Endothelial cell of umbilical vein (primary cell): Measurements from ENCODE around the gene IL4R. TPM values are rescaled to one million over a fixed set of nuclear protein-coding genes. Genes with fewer than 3 reads are reported as not detected.

Source experiments
- BruUV-seq: library from RNA; stranded (reverse); fragments of 400-500 nt; replicated peaks from 2 replicates; lab custom pipeline; 2021; lab: Mats Ljungman, UMichigan
- CTCF ChIA-PET: fragments of 300-600, 350-600 bp; sonication (Branson Sonifier 250); formaldehyde crosslinking; loops from one replicate; lab custom pipeline; 2021; ENCODE audit warnings: antibody characterized with exemption, inconsistent platforms; lab: Charles Lee
- POLR2A ChIA-PET: fragments of 300-600, 350-600 bp; sonication (Branson Sonifier 250); formaldehyde crosslinking; loops from one replicate; lab custom pipeline; 2021; ENCODE audit warnings: antibody characterized with exemption, inconsistent platforms; lab: Charles Lee
- DNase-seq: peaks from one replicate; pipeline ENCODE4 v3.0.0-alpha.2; 2011; ENCODE audit warnings: low read depth, low spot score
- FAIRE-seq: peaks from 2 replicates; lab custom pipeline; 2011; peaks lifted over from hg19 to GRCh38; lab: Jason Lieb, UNC
- H2AFZ ChIP-seq: 2 replicates; pipeline ENCODE4 v1.6.0; 2012; ENCODE audit warnings: low read depth, low read length, control low read depth, inconsistent platforms
- H3K27ac ChIP-seq: 2 replicates; pipeline ENCODE4 v1.5.1; 2011; ENCODE audit warnings: low read depth, mild to moderate bottlenecking, control low read depth, low read length, moderate library complexity; ENCODE audit not compliant: insufficient read depth
- H3K27me3 ChIP-seq, 2 experiments: 2 replicates each; pipeline versions ENCODE4 v1.6.0 to v1.6.1; 2011; ENCODE audit warnings: low read length in 2 of 2, mixed read lengths in 1 of 2; ENCODE audit not compliant: control insufficient read depth in 2 of 2, insufficient read depth in 2 of 2
- H3K36me3 ChIP-seq, 2 experiments: 2 replicates in 1 of 2; 3 replicates in 1 of 2; pipeline ENCODE4 v1.5.1; 2011; ENCODE audit warnings: low read length in 2 of 2, mild to moderate bottlenecking in 1 of 2, moderate library complexity in 1 of 2; ENCODE audit not compliant: control insufficient read depth in 2 of 2, insufficient read depth in 2 of 2; ENCODE audit errors: extremely low read depth in 1 of 2
- H3K4me1 ChIP-seq: 3 replicates; pipeline ENCODE4 v1.5.1; 2011; ENCODE audit warnings: mild to moderate bottlenecking, low read length; ENCODE audit not compliant: control insufficient read depth, insufficient read depth; ENCODE audit errors: extremely low read depth
- H3K4me2 ChIP-seq: 2 replicates; pipeline ENCODE4 v1.6.1; 2011; ENCODE audit warnings: low read length, control low read depth, mixed read lengths; ENCODE audit not compliant: insufficient read depth
- H3K4me3 ChIP-seq, 3 experiments: fragments of 200-600 bp in 1 of 3; sonication (generic), shearing (Covaris generic) in 1 of 3; replicated peaks in 1 of 3; 2 replicates each; pipeline ENCODE4 v1.5.1; 2011 to 2016; ENCODE audit warnings: control low read depth in 3 of 3, low read length in 3 of 3, mild to moderate bottlenecking in 2 of 3, inconsistent platforms in 1 of 3, low read depth in 1 of 3, moderate library complexity in 1 of 3; ENCODE audit not compliant: insufficient read depth in 1 of 3
- H3K79me2 ChIP-seq: 2 replicates; pipeline ENCODE4 v1.6.0; 2012; ENCODE audit warnings: low read length, inconsistent platforms; ENCODE audit not compliant: control insufficient read depth, insufficient read depth
- H3K9ac ChIP-seq: replicated peaks from 2 replicates; pipeline ENCODE3; 2011; ENCODE audit warnings: low read length, control low read depth; ENCODE audit not compliant: insufficient read depth; ENCODE audit errors: extremely low read depth
- H3K9me1 ChIP-seq: replicated peaks from 3 replicates; pipeline ENCODE4 v1.6.0; 2011; ENCODE audit warnings: mild to moderate bottlenecking, low read length; ENCODE audit not compliant: control insufficient read depth, insufficient read depth; ENCODE audit errors: extremely low read depth
- H3K9me3 ChIP-seq: replicated peaks from 2 replicates; pipeline ENCODE4 v1.5.1; 2012; ENCODE audit warnings: low read length, inconsistent platforms; ENCODE audit not compliant: control insufficient read depth, insufficient read depth
- H4K20me1 ChIP-seq: replicated peaks from 2 replicates; pipeline ENCODE3; 2011; ENCODE audit warnings: mild to moderate bottlenecking, low read length; ENCODE audit not compliant: control insufficient read depth, insufficient read depth; ENCODE audit errors: extremely low read depth
- EZH2 ChIP-seq: IDR thresholded peaks from 2 replicates; pipeline ENCODE4 v1.6.1; 2012; ENCODE audit warnings: borderline replicate concordance, low read depth, mild to moderate bottlenecking, moderate library complexity, low read length, inconsistent platforms; ENCODE audit not compliant: severe bottlenecking
- FOS ChIP-seq: IDR thresholded peaks from 2 replicates; pipeline ENCODE4 v1.6.1; 2011; ENCODE audit warnings: mild to moderate bottlenecking, low read length, moderate library complexity, borderline replicate concordance; ENCODE audit not compliant: insufficient read depth
- JUN ChIP-seq: IDR thresholded peaks from 2 replicates; pipeline ENCODE4 v1.6.1; 2011; ENCODE audit warnings: borderline replicate concordance, low read depth; ENCODE audit not compliant: insufficient read length, insufficient read depth
- MYC ChIP-seq: IDR thresholded peaks from one replicate; pipeline ENCODE4 v1.6.1; 2011; ENCODE audit warnings: mild to moderate bottlenecking, low read depth, low read length
- POLR2A ChIP-seq: IDR thresholded peaks from 2 replicates; pipeline ENCODE4 v1.6.1; 2012; ENCODE audit warnings: low read depth, mild to moderate bottlenecking, control low read depth, low read length
- dilution Hi-C: fragments of 300-500 bp; cut with MboI; formaldehyde crosslinking; loops from one replicate; pipeline ENCODE4 v1.15.0; 2019; ENCODE audit warnings: low sequenced_read_pairs; ENCODE audit not compliant: extremely low pct_ligation_motif_present
- intact Hi-C: fragments of 100-400 bp; cut with micrococcal nuclease; formaldehyde crosslinking; loops from one replicate; pipeline ENCODE4 v1.10.0; 2022
- polyA plus RNA-seq, 4 experiments: library from polyadenylated mRNA; depleted of rRNA in 3 of 4; stranded (reverse) in 3 of 4; unstranded in 1 of 4; fragments of >200 nt; gene quantifications; 2 replicates each; pipeline versions ENCODE4 v1.2.1 to v1.2.3, GENCODE V29; 2011 to 2012; ENCODE audit warnings: missing spikeins in 1 of 4
- total RNA-seq: library from RNA; stranded (reverse); gene quantifications from 2 replicates; pipeline ENCODE4 v1.2.3, GENCODE V29; 2021
- TF ChIP-seq, protein P1 (sequence below), 2 donors: IDR thresholded peaks; 1 replicate in 1 of 2; 2 replicates in 1 of 2; pipeline ENCODE4 v1.5.1; 2011; ENCODE audit warnings: low read length in 2 of 2, mild to moderate bottlenecking in 2 of 2, moderate library complexity in 2 of 2, control low read depth in 1 of 2, inconsistent platforms in 1 of 2, low read depth in 1 of 2; ENCODE audit not compliant: insufficient read depth in 1 of 2; ENCODE audit errors: extremely low read depth in 1 of 2

IL4R gene
- total and polyA plus RNA-seq, 2 donors (not counting 3 experiments of a cell fraction or from before 2014, with no cell fraction given), result 138 to 139 TPM

GRCh38 chr16:27324851-27325301 lies 11.1 kb downstream of the IL4R start:
- CTCF ChIA-PET, result no interaction called here
- no peaks in the 10 kb centered on the region for H3K9me3 ChIP-seq
- no peak overlapping the region for H3K9ac ChIP-seq
- no peak for FAIRE-seq
- H2AFZ ChIP-seq, result no peak overlapping the region
- no peak for DNase-seq
- TF ChIP-seq EZH2, result no peak
- TF ChIP-seq JUN, result no peak
- no peak for TF ChIP-seq MYC
- TF ChIP-seq, protein P1, sequence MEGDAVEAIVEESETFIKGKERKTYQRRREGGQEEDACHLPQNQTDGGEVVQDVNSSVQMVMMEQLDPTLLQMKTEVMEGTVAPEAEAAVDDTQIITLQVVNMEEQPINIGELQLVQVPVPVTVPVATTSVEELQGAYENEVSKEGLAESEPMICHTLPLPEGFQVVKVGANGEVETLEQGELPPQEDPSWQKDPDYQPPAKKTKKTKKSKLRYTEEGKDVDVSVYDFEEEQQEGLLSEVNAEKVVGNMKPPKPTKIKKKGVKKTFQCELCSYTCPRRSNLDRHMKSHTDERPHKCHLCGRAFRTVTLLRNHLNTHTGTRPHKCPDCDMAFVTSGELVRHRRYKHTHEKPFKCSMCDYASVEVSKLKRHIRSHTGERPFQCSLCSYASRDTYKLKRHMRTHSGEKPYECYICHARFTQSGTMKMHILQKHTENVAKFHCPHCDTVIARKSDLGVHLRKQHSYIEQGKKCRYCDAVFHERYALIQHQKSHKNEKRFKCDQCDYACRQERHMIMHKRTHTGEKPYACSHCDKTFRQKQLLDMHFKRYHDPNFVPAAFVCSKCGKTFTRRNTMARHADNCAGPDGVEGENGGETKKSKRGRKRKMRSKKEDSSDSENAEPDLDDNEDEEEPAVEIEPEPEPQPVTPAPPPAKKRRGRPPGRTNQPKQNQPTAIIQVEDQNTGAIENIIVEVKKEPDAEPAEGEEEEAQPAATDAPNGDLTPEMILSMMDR (IDR thresholded peaks at IDR 0.05; ENCODE audit: extremely low read depth in 1 of 2, insufficient read depth in 1 of 2, low read depth in 1 of 2, low read length in 2 of 2), result no peak
- TF ChIP-seq FOS, result no peak
- TF ChIP-seq POLR2A, result no peak
- peaks cover 0 to 2% of the 10 kb centered on the region in 2 experiments for H3K36me3 ChIP-seq
- H3K79me2 ChIP-seq, result peaks cover 84% of the 10 kb centered on the region
- H3K9me1 ChIP-seq, result no peaks in the 10 kb centered on the region
- no peaks in the 10 kb centered on the region for H3K27me3 ChIP-seq
- H4K20me1 ChIP-seq, result no peaks in the 10 kb centered on the region
- peaks cover 20% of the 10 kb centered on the region for H3K4me1 ChIP-seq
- H3K27ac ChIP-seq, result no peak overlapping the region
- no peak overlapping the region for H3K4me2 ChIP-seq
- POLR2A ChIA-PET, result no interaction called here
- intact Hi-C loops, result no loop called here
- no peak overlapping the region for H3K4me3 ChIP-seq
- no TSS peak for BruUV-seq
- dilution Hi-C loops, result no loop called here
